ENCODE measurements around the gene MRPL10.

Gene MRPL10

DNA sequence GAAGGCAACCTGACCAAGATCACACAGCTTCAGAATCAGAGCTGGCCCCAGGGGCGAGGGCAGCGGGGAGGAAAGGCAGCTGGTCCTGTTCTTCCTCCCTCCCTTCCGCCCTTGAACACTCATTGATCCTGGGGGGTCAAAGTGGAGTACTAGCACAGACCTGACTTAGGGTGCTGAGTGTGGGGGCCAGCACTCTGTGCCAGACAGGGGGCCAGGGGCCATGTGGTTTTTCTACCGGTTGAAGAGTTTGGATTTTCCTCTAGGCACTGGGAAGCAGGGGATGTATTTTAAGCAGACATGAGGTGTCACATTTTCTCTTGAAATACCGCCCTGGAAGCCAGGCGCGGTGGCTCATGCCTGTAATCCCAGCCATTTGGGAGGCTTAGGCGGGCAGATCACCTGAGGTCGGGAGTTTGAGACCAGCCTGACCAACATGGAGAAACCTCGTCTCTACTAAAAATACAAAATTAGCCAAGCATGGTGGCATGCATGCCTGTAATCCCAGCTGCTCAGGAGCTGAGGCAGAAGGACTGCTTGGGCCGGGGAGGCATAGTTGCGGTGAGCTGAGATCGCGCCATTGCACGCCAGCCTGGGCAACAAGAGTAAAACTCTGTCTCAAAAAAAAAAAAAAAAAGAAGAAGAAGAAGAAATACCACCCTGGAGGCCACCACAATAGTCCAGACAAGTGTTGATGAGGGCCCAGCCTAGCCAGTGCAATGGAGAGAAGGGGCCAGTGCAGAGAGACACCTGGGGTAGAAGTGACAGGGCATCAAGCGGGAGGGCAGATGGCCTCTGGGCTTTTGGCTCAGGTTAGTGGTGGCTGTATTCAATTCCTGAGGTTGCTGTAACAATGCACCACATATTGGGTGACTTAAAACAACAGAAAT is 25.1 kb downstream of the MRPL10 start:
- Histone ChIP-seq H3K9ac (ENCODE audit: low read depth, low read length) (no peak overlapping the region), H3K36me3 (ENCODE audit: insufficient read depth, low read length) (peaks cover 34% of the 10 kb centered on the region), H3K4me1 (ENCODE audit: insufficient read depth, low read length) (no peaks in the 10 kb centered on the region), H4K20me1 (ENCODE audit: insufficient read depth, low read length) (peaks cover 4% of the 10 kb centered on the region; the same call in 1 of the 2 replicates), H2AFZ (ENCODE audit: low read depth, low read length) (no peak overlapping the region), H3K4me2 (ENCODE audit: insufficient read depth, low read length) (no peak overlapping the region), H3K27ac (ENCODE audit: low read length) (no peak overlapping the region), H3K4me3 (ENCODE audit: low read depth in 1 of 2, low read length in 2 of 2) (no peak overlapping the region), H3K79me2 (ENCODE audit: insufficient read depth, low read length) (no peaks in the 10 kb centered on the region), H3K9me3 (ENCODE audit: insufficient read depth, low read length, severe bottlenecking) (no peaks in the 10 kb centered on the region), H3K27me3 (ENCODE audit: insufficient read depth, low read length, poor library complexity) (no peaks in the 10 kb centered on the region)
- no peak for ATAC-seq (ENCODE audit: insufficient read depth, low read depth)
- TF ChIP-seq, protein P1, sequence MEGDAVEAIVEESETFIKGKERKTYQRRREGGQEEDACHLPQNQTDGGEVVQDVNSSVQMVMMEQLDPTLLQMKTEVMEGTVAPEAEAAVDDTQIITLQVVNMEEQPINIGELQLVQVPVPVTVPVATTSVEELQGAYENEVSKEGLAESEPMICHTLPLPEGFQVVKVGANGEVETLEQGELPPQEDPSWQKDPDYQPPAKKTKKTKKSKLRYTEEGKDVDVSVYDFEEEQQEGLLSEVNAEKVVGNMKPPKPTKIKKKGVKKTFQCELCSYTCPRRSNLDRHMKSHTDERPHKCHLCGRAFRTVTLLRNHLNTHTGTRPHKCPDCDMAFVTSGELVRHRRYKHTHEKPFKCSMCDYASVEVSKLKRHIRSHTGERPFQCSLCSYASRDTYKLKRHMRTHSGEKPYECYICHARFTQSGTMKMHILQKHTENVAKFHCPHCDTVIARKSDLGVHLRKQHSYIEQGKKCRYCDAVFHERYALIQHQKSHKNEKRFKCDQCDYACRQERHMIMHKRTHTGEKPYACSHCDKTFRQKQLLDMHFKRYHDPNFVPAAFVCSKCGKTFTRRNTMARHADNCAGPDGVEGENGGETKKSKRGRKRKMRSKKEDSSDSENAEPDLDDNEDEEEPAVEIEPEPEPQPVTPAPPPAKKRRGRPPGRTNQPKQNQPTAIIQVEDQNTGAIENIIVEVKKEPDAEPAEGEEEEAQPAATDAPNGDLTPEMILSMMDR (IDR thresholded peaks at IDR 0.05; ENCODE audit: borderline replicate concordance, extremely low read depth, low read length, poor library complexity, severe bottlenecking): no peak
- TF ChIP-seq EZH2 (IDR thresholded peaks at IDR 0.05; ENCODE audit: borderline replicate concordance, low read depth, low read length, severe bottlenecking): no peak
- DNase-seq: no peak

DNA sequence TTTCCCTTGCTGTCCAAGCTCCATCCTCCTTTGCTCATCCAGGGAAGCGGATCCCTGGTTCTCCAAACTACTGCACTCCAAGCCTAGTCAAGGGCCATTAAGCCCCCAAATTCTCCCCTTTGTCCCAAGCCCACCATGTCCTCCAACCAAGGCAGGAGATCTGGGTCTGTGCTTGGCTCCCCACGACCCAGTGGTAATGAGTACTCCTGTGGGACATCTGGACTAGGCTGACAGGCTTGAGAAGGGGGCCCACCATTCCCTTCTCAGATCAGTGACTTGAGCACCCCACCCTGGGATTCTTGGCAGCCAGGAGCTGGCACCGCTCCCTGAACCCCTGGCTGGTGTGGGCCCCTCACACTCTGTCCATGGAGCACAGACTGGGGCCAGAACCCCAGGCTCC is 26.9 kb downstream of the MRPL10 start:
- H3K9ac ChIP-seq (ENCODE audit: low read depth, low read length): no peak overlapping the region
- no peak overlapping the region for H3K4me3 ChIP-seq (ENCODE audit: low read depth in 1 of 2, low read length in 2 of 2)
- no peak overlapping the region for H3K4me2 ChIP-seq (ENCODE audit: insufficient read depth, low read length)
- DNase-seq: no peak
- H3K4me1 ChIP-seq (ENCODE audit: insufficient read depth, low read length): no peaks in the 10 kb centered on the region
- H3K27ac ChIP-seq (ENCODE audit: low read length): no peak overlapping the region
- no peaks in the 10 kb centered on the region for H3K27me3 ChIP-seq (ENCODE audit: insufficient read depth, low read length, poor library complexity)
- TF ChIP-seq EZH2 (IDR thresholded peaks at IDR 0.05; ENCODE audit: borderline replicate concordance, low read depth, low read length, severe bottlenecking): no peak
- TF ChIP-seq, protein P1 (IDR thresholded peaks at IDR 0.05; ENCODE audit: borderline replicate concordance, extremely low read depth, low read length, poor library complexity, severe bottlenecking): no peak
- H3K36me3 ChIP-seq (ENCODE audit: insufficient read depth, low read length): peaks cover 27% of the 10 kb centered on the region
- ATAC-seq (ENCODE audit: insufficient read depth, low read depth): no peak
- no peak overlapping the region for H2AFZ ChIP-seq (ENCODE audit: low read depth, low read length)
- H4K20me1 ChIP-seq (ENCODE audit: insufficient read depth, low read length): peaks cover 4% of the 10 kb centered on the region; the same call in 1 of the 2 replicates
- H3K9me3 ChIP-seq (ENCODE audit: insufficient read depth, low read length, severe bottlenecking): no peaks in the 10 kb centered on the region
- H3K79me2 ChIP-seq (ENCODE audit: insufficient read depth, low read length): no peaks in the 10 kb centered on the region

DNA sequence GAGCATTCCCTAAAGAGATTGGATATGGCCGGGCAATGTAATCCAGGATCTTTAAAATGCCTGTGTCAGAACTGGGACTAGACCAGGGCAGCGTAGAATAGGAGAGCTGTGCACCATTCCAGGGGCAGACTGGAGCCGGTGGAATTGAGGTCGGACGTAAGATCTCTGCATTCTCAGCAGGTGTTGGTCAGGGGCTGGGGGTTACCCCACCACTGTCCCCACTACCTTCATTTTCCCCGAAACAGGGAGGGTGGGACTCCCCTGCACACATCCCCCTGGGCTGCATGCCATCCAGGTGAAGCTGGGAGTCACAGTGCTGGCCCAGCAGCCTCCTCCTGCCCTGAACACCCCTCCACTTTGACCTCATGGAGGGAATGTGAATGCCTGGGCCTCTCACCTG is 27.6 kb downstream of the MRPL10 start:
- no peak overlapping the region for H3K27ac ChIP-seq (ENCODE audit: low read length)
- no peaks in the 10 kb centered on the region for H3K27me3 ChIP-seq (ENCODE audit: insufficient read depth, low read length, poor library complexity)
- no peaks in the 10 kb centered on the region for H3K9me3 ChIP-seq (ENCODE audit: insufficient read depth, low read length, severe bottlenecking)
- no peak overlapping the region for H2AFZ ChIP-seq (ENCODE audit: low read depth, low read length)
- no peak overlapping the region for H3K4me2 ChIP-seq (ENCODE audit: insufficient read depth, low read length)
- no peak for ATAC-seq (ENCODE audit: insufficient read depth, low read depth)
- no peak for DNase-seq
- no peaks in the 10 kb centered on the region for H3K4me1 ChIP-seq (ENCODE audit: insufficient read depth, low read length)
- no peak overlapping the region for H3K9ac ChIP-seq (ENCODE audit: low read depth, low read length)
- no peaks in the 10 kb centered on the region for H3K79me2 ChIP-seq (ENCODE audit: insufficient read depth, low read length)
- no peak overlapping the region for H3K4me3 ChIP-seq (ENCODE audit: low read depth in 1 of 2, low read length in 2 of 2)
- no peak for TF ChIP-seq EZH2 (IDR thresholded peaks at IDR 0.05; ENCODE audit: borderline replicate concordance, low read depth, low read length, severe bottlenecking)
- TF ChIP-seq, protein P1 (IDR thresholded peaks at IDR 0.05; ENCODE audit: borderline replicate concordance, extremely low read depth, low read length, poor library complexity, severe bottlenecking): no peak
- H4K20me1 ChIP-seq (ENCODE audit: insufficient read depth, low read length): peaks cover 4% of the 10 kb centered on the region; the same call in 1 of the 2 replicates
- peaks cover 20% of the 10 kb centered on the region for H3K36me3 ChIP-seq (ENCODE audit: insufficient read depth, low read length)

All from DND-41 (cell line).